Loucy (cell line): ENCODE data around the gene RFC1.
"Not testable (repeated sequence)": the region's sequence is repeated elsewhere in the genome, so short reads cannot be mapped to it uniquely, and the experiment has no call there.

Experiments
- H2AFZ ChIP-seq: fragments of 200-600 bp; sonication (generic); 2 replicates; pipeline ENCODE4 v1.6.0; 2016; ENCODE audit warnings: antibody characterized with exemption, mild to moderate bottlenecking, low read length, moderate library complexity
- H3F3A ChIP-seq: fragments of 200-600 bp; 2 replicates; pipeline ENCODE4 v1.6.0; 2016; ENCODE audit warnings: antibody characterized with exemption, low read depth, mild to moderate bottlenecking
- H3K27me3 ChIP-seq: fragments of 200-600 bp; sonication (generic); 2 replicates; pipeline ENCODE4 v1.6.1; 2014; ENCODE audit warnings: low read length, mild to moderate bottlenecking; ENCODE audit not compliant: insufficient read depth, poor library complexity, severe bottlenecking
- H3K36me3 ChIP-seq: fragments of 200-600 bp; sonication (generic); 2 replicates; pipeline ENCODE4 v1.6.1; 2016; ENCODE audit warnings: low read length; ENCODE audit not compliant: insufficient read depth
- H3K4me1 ChIP-seq: fragments of 200-600 bp; sonication (generic); 2 replicates; pipeline ENCODE4 v1.5.1; 2014; ENCODE audit warnings: low read length, mild to moderate bottlenecking; ENCODE audit not compliant: insufficient read depth, poor library complexity, severe bottlenecking
- H3K4me2 ChIP-seq: fragments of 200-600 bp; sonication (generic); 2 replicates; pipeline ENCODE4 v1.6.0; 2014; ENCODE audit warnings: antibody characterized with exemption, low read length, low read depth, mild to moderate bottlenecking; ENCODE audit not compliant: poor library complexity, severe bottlenecking
- H3K4me3 ChIP-seq: fragments of 200-600 bp; sonication (generic); 2 replicates; pipeline ENCODE4 v1.5.1; 2014; ENCODE audit warnings: low read length, mild to moderate bottlenecking, mixed read lengths; ENCODE audit not compliant: poor library complexity, severe bottlenecking
- H3K79me2 ChIP-seq: fragments of 200-600 bp; sonication (generic); 2 replicates; pipeline ENCODE4 v1.6.1; 2014; ENCODE audit warnings: low read length; ENCODE audit not compliant: insufficient read depth
- H3K9ac ChIP-seq: fragments of 200-600 bp; sonication (generic); 2 replicates; pipeline ENCODE4 v1.6.0; 2014; ENCODE audit warnings: mild to moderate bottlenecking, low read depth, low read length, moderate library complexity; ENCODE audit not compliant: poor library complexity, severe bottlenecking
- H3K9me2 ChIP-seq: fragments of 200-600 bp; sonication (generic); replicated peaks from 2 replicates; pipeline ENCODE4 v1.6.1; 2016; ENCODE audit warnings: low read depth, low read length, mixed read lengths
- H3K9me3 ChIP-seq: fragments of 200-600 bp; sonication (generic); 2 replicates; pipeline ENCODE4 v1.6.1; 2014; ENCODE audit warnings: mild to moderate bottlenecking, antibody characterized with exemption, low read length, low read depth; ENCODE audit not compliant: insufficient read depth
- H4K20me1 ChIP-seq: fragments of 200-600 bp; sonication (generic); 2 replicates; pipeline ENCODE4 v1.6.0; 2014; ENCODE audit warnings: antibody characterized with exemption, low read length, mild to moderate bottlenecking; ENCODE audit not compliant: insufficient read depth, poor library complexity, severe bottlenecking
- CTCF ChIP-seq: fragments of 200-600 bp; sonication (generic); conservative IDR thresholded peaks from 2 replicates; pipeline ENCODE4 v1.5.1; 2014; ENCODE audit warnings: mild to moderate bottlenecking, antibody characterized with exemption, low read length
- EZH2phosphoT487 ChIP-seq: fragments of 200-600 bp; IDR thresholded peaks from 2 replicates; pipeline ENCODE4 v1.6.1; 2018; ENCODE audit warnings: antibody characterized with exemption, mild to moderate bottlenecking, moderate library complexity, borderline replicate concordance

RFC1 gene

GRCh38 chr4:39295784-39296183 is 70.4 kb downstream of the RFC1 start:
- Histone ChIP-seq H3K36me3 (peaks cover 66% of the 10 kb centered on the region), H3K9me3 (no peaks in the 10 kb centered on the region; the same call in 1 of the 2 replicates), H3K9ac (no peak overlapping the region), H3K4me1 (no peaks in the 10 kb centered on the region), H3K4me3 (no peak overlapping the region), H2AFZ (no peak overlapping the region), H3K79me2 (no peaks in the 10 kb centered on the region), H4K20me1 (no peaks in the 10 kb centered on the region), H3K27me3 (no peaks in the 10 kb centered on the region), H3F3A (no peaks in the 10 kb centered on the region), H3K4me2 (no peak overlapping the region), H3K9me2 (no peaks in the 10 kb centered on the region)
- TF ChIP-seq EZH2phosphoT487, result no peak
- no peak for TF ChIP-seq CTCF

- H3K4me1 ChIP-seq, H3K79me2 ChIP-seq, H3K9ac ChIP-seq, H3K9me3 ChIP-seq, H2AFZ ChIP-seq, H3K9me2 ChIP-seq, H4K20me1 ChIP-seq, H3K4me2 ChIP-seq, H3K4me3 ChIP-seq, H3K27me3 ChIP-seq, H3F3A ChIP-seq: not testable (repeated sequence)
- peaks cover 71% of the 10 kb centered on the region for H3K36me3 ChIP-seq
Observed at GRCh38 chr4:39292433-39292832, 73.7 kb downstream of the RFC1 start.

- H3K9me3 ChIP-seq, result no peaks in the 10 kb centered on the region
- no peak overlapping the region for H3K9ac ChIP-seq
- H4K20me1 ChIP-seq, result no peaks in the 10 kb centered on the region
- H3K36me3 ChIP-seq, result peaks cover 78% of the 10 kb centered on the region
- no peaks in the 10 kb centered on the region for H3F3A ChIP-seq
- H3K79me2 ChIP-seq, result no peaks in the 10 kb centered on the region
- H3K4me2 ChIP-seq, result no peak overlapping the region
- no peak overlapping the region for H2AFZ ChIP-seq
- H3K4me3 ChIP-seq, result no peak overlapping the region
- no peaks in the 10 kb centered on the region for H3K27me3 ChIP-seq
- H3K9me2 ChIP-seq, result no peaks in the 10 kb centered on the region
- no peaks in the 10 kb centered on the region for H3K4me1 ChIP-seq
- TF ChIP-seq CTCF, result no peak
- TF ChIP-seq EZH2phosphoT487, result no peak
Observed at GRCh38 chr4:39291686-39292085, 74.5 kb downstream of the RFC1 start.

GRCh38 chr4:39287223-39287622 is 78.9 kb downstream of the RFC1 start:
- H4K20me1 ChIP-seq, result no peaks in the 10 kb centered on the region
- TF ChIP-seq CTCF (no peak), EZH2phosphoT487 (no peak)
- no peaks in the 10 kb centered on the region for H3K9me3 ChIP-seq
- H3K9me2 ChIP-seq, result no peaks in the 10 kb centered on the region
- H3K4me1 ChIP-seq, result no peaks in the 10 kb centered on the region
- H2AFZ ChIP-seq, result no peak overlapping the region
- H3K36me3 ChIP-seq, result peaks cover 56% of the 10 kb centered on the region
- no peak overlapping the region for H3K4me3 ChIP-seq
- no peaks in the 10 kb centered on the region for H3K27me3 ChIP-seq
- no peaks in the 10 kb centered on the region for H3F3A ChIP-seq
- H3K4me2 ChIP-seq, result no peak overlapping the region
- no peaks in the 10 kb centered on the region for H3K79me2 ChIP-seq
- H3K9ac ChIP-seq, result no peak overlapping the region
